Progenitor cell of endocrine pancreas (in vitro differentiated cells): ENCODE data around the gene KATNAL2. TPM values are rescaled to one million over a fixed set of nuclear protein-coding genes. Genes with fewer than 3 reads are reported as not detected.

Source experiments
- DNase-seq: peaks from one replicate; pipeline ENCODE4 v3.0.0; 2021; ENCODE audit warnings: low spot score; ENCODE audit not compliant: unreplicated experiment
- H3K27ac Mint-ChIP-seq: 2 replicates; pipeline ENCODE4 v1.8.0; 2021; ENCODE audit warnings: mild to moderate bottlenecking, moderate library complexity, mixed read lengths
- H3K27me3 Mint-ChIP-seq: 2 replicates; pipeline ENCODE4 v1.8.0; 2021; ENCODE audit warnings: mixed read lengths
- H3K36me3 Mint-ChIP-seq: 2 replicates; pipeline ENCODE4 v1.8.0; 2022; ENCODE audit warnings: mixed read lengths; ENCODE audit not compliant: insufficient read depth
- H3K4me1 Mint-ChIP-seq: 2 replicates; pipeline ENCODE4 v1.8.0; 2021; ENCODE audit warnings: low read depth, mixed read lengths
- H3K4me3 Mint-ChIP-seq: 2 replicates; pipeline ENCODE4 v1.8.0; 2021; ENCODE audit warnings: low read depth, mild to moderate bottlenecking, moderate library complexity, mixed read lengths
- H3K9me3 Mint-ChIP-seq: 2 replicates; pipeline ENCODE4 v1.8.0; 2021; ENCODE audit warnings: low read depth, mixed read lengths
- total RNA-seq: library from RNA; stranded (reverse); gene quantifications from 2 replicates; pipeline ENCODE4 v1.2.1, GENCODE V29; 2021
- TF ChIP-seq, protein P1 (sequence below): fragments of 200-600 bp; sonication (generic); IDR thresholded peaks from one replicate; pipeline ENCODE4 v1.5.0; 2021; ENCODE audit warnings: antibody characterized with exemption, mild to moderate bottlenecking; ENCODE audit not compliant: unreplicated experiment

The KATNAL2 gene
- total RNA-seq, 1 donor from 2014 or later = 8.0 TPM

- no peak for DNase-seq
- H3K4me1 Mint-ChIP-seq = no peaks in the 10 kb centered on the region
- TF ChIP-seq, protein P1, sequence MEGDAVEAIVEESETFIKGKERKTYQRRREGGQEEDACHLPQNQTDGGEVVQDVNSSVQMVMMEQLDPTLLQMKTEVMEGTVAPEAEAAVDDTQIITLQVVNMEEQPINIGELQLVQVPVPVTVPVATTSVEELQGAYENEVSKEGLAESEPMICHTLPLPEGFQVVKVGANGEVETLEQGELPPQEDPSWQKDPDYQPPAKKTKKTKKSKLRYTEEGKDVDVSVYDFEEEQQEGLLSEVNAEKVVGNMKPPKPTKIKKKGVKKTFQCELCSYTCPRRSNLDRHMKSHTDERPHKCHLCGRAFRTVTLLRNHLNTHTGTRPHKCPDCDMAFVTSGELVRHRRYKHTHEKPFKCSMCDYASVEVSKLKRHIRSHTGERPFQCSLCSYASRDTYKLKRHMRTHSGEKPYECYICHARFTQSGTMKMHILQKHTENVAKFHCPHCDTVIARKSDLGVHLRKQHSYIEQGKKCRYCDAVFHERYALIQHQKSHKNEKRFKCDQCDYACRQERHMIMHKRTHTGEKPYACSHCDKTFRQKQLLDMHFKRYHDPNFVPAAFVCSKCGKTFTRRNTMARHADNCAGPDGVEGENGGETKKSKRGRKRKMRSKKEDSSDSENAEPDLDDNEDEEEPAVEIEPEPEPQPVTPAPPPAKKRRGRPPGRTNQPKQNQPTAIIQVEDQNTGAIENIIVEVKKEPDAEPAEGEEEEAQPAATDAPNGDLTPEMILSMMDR = no peak
- H3K27ac Mint-ChIP-seq = no peak overlapping the region
- peaks cover 28% of the 10 kb centered on the region for H3K9me3 Mint-ChIP-seq
- no peak overlapping the region for H3K4me3 Mint-ChIP-seq
- H3K27me3 Mint-ChIP-seq = no peaks in the 10 kb centered on the region
- peaks cover 38% of the 10 kb centered on the region for H3K36me3 Mint-ChIP-seq
Observed at GRCh38 chr18:46886893-46887292, 30.5 kb upstream of the KATNAL2 start.

- TF ChIP-seq, protein P1 = no peak
- peaks cover 37% of the 10 kb centered on the region for H3K36me3 Mint-ChIP-seq
- H3K4me1 Mint-ChIP-seq = peaks cover 6% of the 10 kb centered on the region
- no peak for DNase-seq
- H3K4me3 Mint-ChIP-seq = no peak overlapping the region
- H3K9me3 Mint-ChIP-seq = peaks cover 28% of the 10 kb centered on the region
- no peak overlapping the region for H3K27ac Mint-ChIP-seq
- no peaks in the 10 kb centered on the region for H3K27me3 Mint-ChIP-seq
Observed at GRCh38 chr18:46888965-46889364, 28.4 kb upstream of the KATNAL2 start.

DNA sequence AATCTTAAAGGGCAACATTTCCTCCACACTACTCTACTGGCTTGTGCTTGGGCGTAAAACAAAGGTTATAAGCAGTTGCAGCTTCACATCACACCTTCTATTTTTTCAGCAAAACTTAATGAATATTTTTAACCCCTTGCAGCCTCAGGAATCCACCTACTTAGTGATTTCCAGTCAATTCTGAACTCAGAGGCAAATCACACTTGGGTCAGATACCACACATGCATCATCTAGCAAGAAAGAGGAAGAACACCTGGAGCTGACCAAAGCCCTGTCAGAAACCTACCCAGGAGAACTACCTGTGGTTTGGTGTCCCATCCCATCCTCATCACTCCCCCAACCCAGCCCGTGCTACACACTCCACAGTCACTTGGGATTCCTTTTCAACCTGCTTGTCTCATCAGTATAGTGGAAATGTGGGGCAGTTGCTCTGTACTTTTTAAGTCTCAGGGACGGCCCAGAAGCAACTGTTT lies 25.6 kb upstream of the KATNAL2 start:
- no peak for DNase-seq

GRCh38 chr18:46892842-46893241 lies 24.6 kb upstream of the KATNAL2 start:
- Mint-ChIP-seq H3K27ac (peak overlapping the region; percentile 38), H3K36me3 (peaks cover 36% of the 10 kb centered on the region), H3K4me1 (peaks cover 7% of the 10 kb centered on the region), H3K9me3 (peaks cover 21% of the 10 kb centered on the region), H3K4me3 (no peak overlapping the region), H3K27me3 (no peaks in the 10 kb centered on the region)
- TF ChIP-seq, protein P1 = no peak
- DNase-seq = no peak

More for the DNA sequence above, 25.6 kb upstream of the KATNAL2 start:
- Mint-ChIP-seq H3K4me3 (no peak overlapping the region), H3K36me3 (peaks cover 41% of the 10 kb centered on the region), H3K27me3 (no peaks in the 10 kb centered on the region), H3K27ac (no peak overlapping the region), H3K9me3 (peaks cover 28% of the 10 kb centered on the region), H3K4me1 (peaks cover 7% of the 10 kb centered on the region)
- TF ChIP-seq, protein P1 = no peak

DNA sequence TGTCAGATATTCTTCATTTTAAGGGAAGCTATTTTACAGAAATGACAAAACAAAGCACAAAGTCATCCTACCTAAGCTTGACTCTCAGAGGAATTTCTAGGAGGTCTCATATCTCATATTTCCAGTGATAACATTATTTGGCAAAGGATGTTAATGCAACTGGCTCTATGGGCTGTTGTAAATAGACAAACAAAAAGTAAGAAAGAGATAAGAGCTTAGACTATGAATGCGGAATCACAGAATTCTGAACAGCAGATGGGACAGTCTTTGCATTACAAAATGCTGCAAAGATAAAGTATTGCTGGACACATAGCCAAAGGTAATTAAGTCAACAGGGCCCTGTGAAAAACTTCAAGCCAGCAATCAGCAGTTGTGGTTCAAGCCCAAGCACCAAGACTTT lies 24.0 kb upstream of the KATNAL2 start:
- Mint-ChIP-seq H3K4me1 (peaks cover 7% of the 10 kb centered on the region), H3K36me3 (peaks cover 32% of the 10 kb centered on the region), H3K9me3 (peaks cover 19% of the 10 kb centered on the region), H3K4me3 (no peak overlapping the region), H3K27me3 (no peaks in the 10 kb centered on the region), H3K27ac (no peak overlapping the region)
- DNase-seq = no peak
- TF ChIP-seq, protein P1 = no peak
